ENCODE results near the gene ARVCF.

The ARVCF gene

GRCh38 chr22:19974935-19975706, 41.5 kb downstream of the ARVCF start:
- no CpG with 5 or more reads among the region's 13 CpGs for WGBS (ENCODE audit: extremely low coverage, insufficient coverage, insufficient read length)

GRCh38 chr22:19974268-19974861, 42.3 kb downstream of the ARVCF start:
- Histone ChIP-seq H3K27ac (ENCODE audit: low read depth, low read length) (no peak overlapping the region), H3K36me3 (ENCODE audit: control insufficient read depth in 1 of 2, insufficient read depth in 2 of 2, low read length in 2 of 2) (peaks cover under 1 to 17% of the 10 kb centered on the region in 2 experiments), H3K9ac (ENCODE audit: low read length) (no peak overlapping the region), H2BK12ac (ENCODE audit: low read length) (no peak overlapping the region), H4K91ac (ENCODE audit: low read depth, low read length) (no peak overlapping the region), H3K23ac (ENCODE audit: low read length) (no peak overlapping the region), H2AFZ (ENCODE audit: insufficient read depth, low read length, poor library complexity) (no peak overlapping the region), H3K4me1 (ENCODE audit: control insufficient read depth in 1 of 2, insufficient read depth in 2 of 2, low read length in 2 of 2) (peaks cover 2 to 5% of the 10 kb centered on the region in 2 experiments), H3K4me2 (ENCODE audit: low read length) (no peak overlapping the region), H2BK120ac (ENCODE audit: insufficient read depth, low read length, poor library complexity) (no peak overlapping the region), H2AK5ac (ENCODE audit: low read length) (no peak overlapping the region), H3K18ac (ENCODE audit: low read length) (no peak overlapping the region), H3K4me3 (ENCODE audit: low read depth, low read length) (no peak overlapping the region), H2BK5ac (ENCODE audit: low read depth, low read length, poor library complexity) (no peak overlapping the region), H3K79me1 (ENCODE audit: low read length) (no peaks in the 10 kb centered on the region), H4K12ac (ENCODE audit: low read depth, low read length) (no peak overlapping the region), H3K14ac (ENCODE audit: low read length) (no peak overlapping the region), H3K9me3 (ENCODE audit: insufficient read depth, low read depth, low read length) (peaks cover 2% of the 10 kb centered on the region), H4K8ac (ENCODE audit: low read depth, low read length) (no peak overlapping the region), H3K79me2 (ENCODE audit: control insufficient read depth, insufficient read depth, low read length, poor library complexity) (no peaks in the 10 kb centered on the region), H3K27me3 (ENCODE audit: insufficient read depth, low read length) (no peaks in the 10 kb centered on the region), H3K4ac (ENCODE audit: low read depth, low read length) (no peak overlapping the region)
- DNase-seq: peak; percentile 92 to 93
- no CpG with 5 or more reads among the region's 11 CpGs for WGBS (ENCODE audit: extremely low coverage, insufficient coverage, insufficient read length)

More at GRCh38 chr22:19974935-19975706, 41.5 kb downstream of the ARVCF start:
- H3K4me3 ChIP-seq (ENCODE audit: low read depth, low read length): no peak overlapping the region
- no peak overlapping the region for H2AK5ac ChIP-seq (ENCODE audit: low read length)
- no peak overlapping the region for H4K91ac ChIP-seq (ENCODE audit: low read depth, low read length)
- peak; percentile 92 to 94 for DNase-seq
- H2BK12ac ChIP-seq (ENCODE audit: low read length): no peak overlapping the region
- H3K79me2 ChIP-seq (ENCODE audit: control insufficient read depth, insufficient read depth, low read length, poor library complexity): no peaks in the 10 kb centered on the region
- H3K9me3 ChIP-seq (ENCODE audit: insufficient read depth, low read depth, low read length): peaks cover 2% of the 10 kb centered on the region
- H3K4me2 ChIP-seq (ENCODE audit: low read length): no peak overlapping the region
- no peak overlapping the region for H3K9ac ChIP-seq (ENCODE audit: low read length)
- peaks cover 2 to 5% of the 10 kb centered on the region in 2 experiments for H3K4me1 ChIP-seq (ENCODE audit: control insufficient read depth in 1 of 2, insufficient read depth in 2 of 2, low read length in 2 of 2)
- no peak overlapping the region for H2AFZ ChIP-seq (ENCODE audit: insufficient read depth, low read length, poor library complexity)
- no peak overlapping the region for H3K27ac ChIP-seq (ENCODE audit: low read depth, low read length)
- no peak overlapping the region for H3K4ac ChIP-seq (ENCODE audit: low read depth, low read length)
- H3K36me3 ChIP-seq (ENCODE audit: control insufficient read depth in 1 of 2, insufficient read depth in 2 of 2, low read length in 2 of 2): peaks cover 0 to 19% of the 10 kb centered on the region in 2 experiments
- no peak overlapping the region for H4K8ac ChIP-seq (ENCODE audit: low read depth, low read length)
- H3K18ac ChIP-seq (ENCODE audit: low read length): no peak overlapping the region
- no peak overlapping the region for H3K23ac ChIP-seq (ENCODE audit: low read length)
- no peaks in the 10 kb centered on the region for H3K27me3 ChIP-seq (ENCODE audit: insufficient read depth, low read length)
- H3K79me1 ChIP-seq (ENCODE audit: low read length): no peaks in the 10 kb centered on the region
- H2BK120ac ChIP-seq (ENCODE audit: insufficient read depth, low read length, poor library complexity): no peak overlapping the region
- H4K12ac ChIP-seq (ENCODE audit: low read depth, low read length): no peak overlapping the region
- no peak overlapping the region for H3K14ac ChIP-seq (ENCODE audit: low read length)
- no peak overlapping the region for H2BK5ac ChIP-seq (ENCODE audit: low read depth, low read length, poor library complexity)

- Histone ChIP-seq H3K27ac (ENCODE audit: low read depth, low read length) (no peak overlapping the region), H3K79me2 (ENCODE audit: control insufficient read depth, insufficient read depth, low read length, poor library complexity) (no peaks in the 10 kb centered on the region), H4K12ac (ENCODE audit: low read depth, low read length) (no peak overlapping the region), H3K23ac (ENCODE audit: low read length) (no peak overlapping the region), H4K91ac (ENCODE audit: low read depth, low read length) (no peak overlapping the region), H4K8ac (ENCODE audit: low read depth, low read length) (no peak overlapping the region), H3K4me1 (ENCODE audit: control insufficient read depth in 1 of 2, insufficient read depth in 2 of 2, low read length in 2 of 2) (peaks cover 2 to 5% of the 10 kb centered on the region in 2 experiments), H3K14ac (ENCODE audit: low read length) (no peak overlapping the region), H2BK120ac (ENCODE audit: insufficient read depth, low read length, poor library complexity) (no peak overlapping the region), H3K4me3 (ENCODE audit: low read depth, low read length) (no peak overlapping the region), H3K9me3 (ENCODE audit: insufficient read depth, low read depth, low read length) (peaks cover 2% of the 10 kb centered on the region), H3K9ac (ENCODE audit: low read length) (no peak overlapping the region), H3K36me3 (ENCODE audit: control insufficient read depth in 1 of 2, insufficient read depth in 2 of 2, low read length in 2 of 2) (peaks cover 3 to 11% of the 10 kb centered on the region in 2 experiments), H2BK12ac (ENCODE audit: low read length) (no peak overlapping the region), H3K4ac (ENCODE audit: low read depth, low read length) (no peak overlapping the region), H3K79me1 (ENCODE audit: low read length) (no peaks in the 10 kb centered on the region), H3K18ac (ENCODE audit: low read length) (no peak overlapping the region), H2BK5ac (ENCODE audit: low read depth, low read length, poor library complexity) (no peak overlapping the region), H3K4me2 (ENCODE audit: low read length) (no peak overlapping the region), H2AK5ac (ENCODE audit: low read length) (no peak overlapping the region), H2AFZ (ENCODE audit: insufficient read depth, low read length, poor library complexity) (no peak overlapping the region), H3K27me3 (ENCODE audit: insufficient read depth, low read length) (no peaks in the 10 kb centered on the region)
- no peak for DNase-seq
- no CpG with 5 or more reads among the region's 46 CpGs for WGBS (ENCODE audit: extremely low coverage, insufficient coverage, insufficient read length)
Measured at GRCh38 chr22:19973551-19974267, 42.9 kb downstream of the ARVCF start.

GRCh38 chr22:19972652-19973550, 43.7 kb downstream of the ARVCF start:
- Histone ChIP-seq H3K4me2 (ENCODE audit: low read length) (no peak overlapping the region), H3K9ac (ENCODE audit: low read length) (no peak overlapping the region), H3K27ac (ENCODE audit: low read depth, low read length) (no peak overlapping the region), H4K12ac (ENCODE audit: low read depth, low read length) (no peak overlapping the region), H3K18ac (ENCODE audit: low read length) (no peak overlapping the region), H2AK5ac (ENCODE audit: low read length) (no peak overlapping the region), H3K27me3 (ENCODE audit: insufficient read depth, low read length) (no peaks in the 10 kb centered on the region), H3K79me2 (ENCODE audit: control insufficient read depth, insufficient read depth, low read length, poor library complexity) (no peaks in the 10 kb centered on the region), H2BK12ac (ENCODE audit: low read length) (no peak overlapping the region), H3K9me3 (ENCODE audit: insufficient read depth, low read depth, low read length) (peaks cover 2% of the 10 kb centered on the region), H2BK120ac (ENCODE audit: insufficient read depth, low read length, poor library complexity) (no peak overlapping the region), H3K23ac (ENCODE audit: low read length) (no peak overlapping the region), H3K4me1 (ENCODE audit: control insufficient read depth in 1 of 2, insufficient read depth in 2 of 2, low read length in 2 of 2) (peaks cover 2 to 5% of the 10 kb centered on the region in 2 experiments), H3K4ac (ENCODE audit: low read depth, low read length) (no peak overlapping the region), H3K4me3 (ENCODE audit: low read depth, low read length) (no peak overlapping the region), H4K8ac (ENCODE audit: low read depth, low read length) (no peak overlapping the region), H3K14ac (ENCODE audit: low read length) (no peak overlapping the region), H3K36me3 (ENCODE audit: control insufficient read depth in 1 of 2, insufficient read depth in 2 of 2, low read length in 2 of 2) (peaks cover 5 to 10% of the 10 kb centered on the region in 2 experiments), H4K91ac (ENCODE audit: low read depth, low read length) (no peak overlapping the region), H3K79me1 (ENCODE audit: low read length) (no peaks in the 10 kb centered on the region), H2BK5ac (ENCODE audit: low read depth, low read length, poor library complexity) (no peak overlapping the region), H2AFZ (ENCODE audit: insufficient read depth, low read length, poor library complexity) (no peak overlapping the region)
- WGBS (ENCODE audit: extremely low coverage, insufficient coverage, insufficient read length): no CpG with 5 or more reads among the region's 50 CpGs
- DNase-seq: peak; percentile 50 to 73
